Parathyroid adenoma (tissue), 2 donors: ENCODE results near the gene ANO10.
"Not testable (repeated sequence)": the region's sequence is repeated elsewhere in the genome, so short reads cannot be mapped to it uniquely, and the experiment has no call there.

Experiments used
- H2AFZ ChIP-seq: fragments of 300-600 bp; sonication (generic); one replicate; pipeline ENCODE4 v1.7.0; 2017; ENCODE audit warnings: antibody characterized with exemption, mild to moderate bottlenecking
- H3K27ac ChIP-seq: fragments of 300-600 bp; sonication (generic); one replicate; pipeline ENCODE4 v1.7.0; 2017
- H3K27me3 ChIP-seq: fragments of 300-600 bp; sonication (generic); one replicate; pipeline ENCODE4 v1.7.0; 2017; ENCODE audit warnings: low read length; ENCODE audit not compliant: control insufficient read depth, insufficient read depth
- H3K36me3 ChIP-seq: fragments of 300-600 bp; sonication (generic); one replicate; pipeline ENCODE4 v1.7.0; 2017; ENCODE audit warnings: low read length; ENCODE audit not compliant: control insufficient read depth, insufficient read depth
- H3K4me1 ChIP-seq: fragments of 300-600 bp; sonication (generic); one replicate; pipeline ENCODE4 v1.7.0; 2017; ENCODE audit warnings: control low read depth
- H3K4me2 ChIP-seq: fragments of 300-600 bp; sonication (generic); one replicate; pipeline ENCODE4 v1.7.0; 2017; ENCODE audit warnings: low read length
- H3K4me3 ChIP-seq: fragments of 300-600 bp; sonication (generic); one replicate; pipeline ENCODE4 v1.7.0; 2017; ENCODE audit warnings: low read depth, low read length
- H3K79me2 ChIP-seq: fragments of 300-600 bp; sonication (generic); one replicate; pipeline ENCODE4 v1.7.0; 2017; ENCODE audit warnings: control low read depth
- H3K9ac ChIP-seq: fragments of 300-600 bp; sonication (generic); one replicate; pipeline ENCODE4 v1.7.0; 2017; ENCODE audit warnings: mild to moderate bottlenecking
- H3K9me3 ChIP-seq: fragments of 300-600 bp; sonication (generic); one replicate; pipeline ENCODE4 v1.7.0; 2017; ENCODE audit warnings: low read length; ENCODE audit not compliant: control insufficient read depth
- CTCF ChIP-seq: fragments of 300-600 bp; sonication (generic); IDR thresholded peaks from one replicate; pipeline ENCODE4 v1.7.0; 2017; ENCODE audit warnings: antibody characterized with exemption, mild to moderate bottlenecking
- donor health status: primary hyperparathyroidism.

ANO10 gene

DNA sequence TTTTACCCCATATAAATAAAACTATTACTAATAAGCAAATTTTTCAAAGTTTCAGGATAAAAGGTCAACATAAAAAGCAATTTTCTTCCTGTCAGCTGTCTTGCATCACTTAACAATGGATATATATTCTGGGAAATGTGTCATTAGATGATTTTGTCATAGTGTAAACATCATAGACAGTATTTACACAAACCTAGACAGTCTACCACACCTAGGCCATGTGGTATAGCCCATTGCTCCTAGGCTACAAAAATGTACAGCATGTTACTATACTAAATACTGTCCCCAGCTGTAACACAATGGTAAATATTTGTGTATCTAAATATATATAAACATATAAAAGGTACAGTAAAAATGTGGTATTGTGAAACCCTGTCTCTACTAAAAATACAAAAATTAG is 156.7 kb downstream of the ANO10 start:
- H3K9ac ChIP-seq: no peak overlapping the region
- no peak for TF ChIP-seq CTCF
- H3K4me3 ChIP-seq: no peak overlapping the region
- H3K4me2 ChIP-seq: no peak overlapping the region
- H3K27me3 ChIP-seq: no peaks in the 10 kb centered on the region
- no peaks in the 10 kb centered on the region for H3K36me3 ChIP-seq
- H2AFZ ChIP-seq: no peak overlapping the region
- no peaks in the 10 kb centered on the region for H3K9me3 ChIP-seq
- H3K4me1 ChIP-seq: no peaks in the 10 kb centered on the region
- H3K27ac ChIP-seq: no peak overlapping the region
- H3K79me2 ChIP-seq: no peaks in the 10 kb centered on the region

- H3K27ac ChIP-seq, H3K36me3 ChIP-seq, H3K27me3 ChIP-seq, H2AFZ ChIP-seq, H3K4me2 ChIP-seq, H3K79me2 ChIP-seq, H3K9me3 ChIP-seq, H3K4me1 ChIP-seq, H3K4me3 ChIP-seq, H3K9ac ChIP-seq: not testable (repeated sequence)
These were observed 159.2 kb downstream of the ANO10 start for GRCh38 chr3:43462566-43462965.

GRCh38 chr3:43461345-43461744 is 160.5 kb downstream of the ANO10 start:
- Histone ChIP-seq H2AFZ (no peak overlapping the region), H3K27me3 (no peaks in the 10 kb centered on the region), H3K36me3 (no peaks in the 10 kb centered on the region), H3K4me2 (no peak overlapping the region), H3K4me1 (no peaks in the 10 kb centered on the region), H3K4me3 (no peak overlapping the region), H3K79me2 (no peaks in the 10 kb centered on the region), H3K27ac (no peak overlapping the region), H3K9me3 (no peaks in the 10 kb centered on the region), H3K9ac (no peak overlapping the region)
- TF ChIP-seq CTCF: no peak

DNA sequence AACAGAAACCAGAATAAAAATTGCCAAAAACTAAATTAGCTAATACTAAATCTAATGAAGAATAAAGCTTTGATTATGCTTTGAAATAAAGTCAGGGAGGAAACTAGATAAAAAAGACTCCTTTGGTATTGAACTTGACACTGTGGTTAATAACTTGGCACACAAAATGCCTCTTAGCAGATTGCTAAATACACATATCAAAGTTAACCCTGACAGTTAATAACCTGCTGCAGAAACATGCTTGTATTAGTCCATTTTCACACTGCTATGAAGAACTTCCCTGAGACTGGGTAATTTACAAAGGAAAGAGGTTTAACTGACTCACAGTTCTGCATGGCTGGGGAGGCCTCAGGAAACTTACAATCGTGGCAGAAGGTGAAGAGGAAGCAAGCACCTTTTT is 164.8 kb downstream of the ANO10 start:
- not testable (repeated sequence) for H3K4me2 ChIP-seq, H2AFZ ChIP-seq, H3K27me3 ChIP-seq, H3K4me3 ChIP-seq, H3K9ac ChIP-seq, H3K27ac ChIP-seq, H3K9me3 ChIP-seq, H3K79me2 ChIP-seq, H3K36me3 ChIP-seq, H3K4me1 ChIP-seq

GRCh38 chr3:43455233-43455632 is 166.6 kb downstream of the ANO10 start:
- H3K79me2 ChIP-seq: no peaks in the 10 kb centered on the region
- TF ChIP-seq CTCF: no peak
- H3K27ac ChIP-seq: no peak overlapping the region
- H2AFZ ChIP-seq: no peak overlapping the region
- no peaks in the 10 kb centered on the region for H3K9me3 ChIP-seq
- H3K36me3 ChIP-seq: no peaks in the 10 kb centered on the region
- H3K4me3 ChIP-seq: no peak overlapping the region
- H3K9ac ChIP-seq: no peak overlapping the region
- H3K4me1 ChIP-seq: peaks cover 9% of the 10 kb centered on the region
- H3K4me2 ChIP-seq: no peak overlapping the region
- no peaks in the 10 kb centered on the region for H3K27me3 ChIP-seq

DNA sequence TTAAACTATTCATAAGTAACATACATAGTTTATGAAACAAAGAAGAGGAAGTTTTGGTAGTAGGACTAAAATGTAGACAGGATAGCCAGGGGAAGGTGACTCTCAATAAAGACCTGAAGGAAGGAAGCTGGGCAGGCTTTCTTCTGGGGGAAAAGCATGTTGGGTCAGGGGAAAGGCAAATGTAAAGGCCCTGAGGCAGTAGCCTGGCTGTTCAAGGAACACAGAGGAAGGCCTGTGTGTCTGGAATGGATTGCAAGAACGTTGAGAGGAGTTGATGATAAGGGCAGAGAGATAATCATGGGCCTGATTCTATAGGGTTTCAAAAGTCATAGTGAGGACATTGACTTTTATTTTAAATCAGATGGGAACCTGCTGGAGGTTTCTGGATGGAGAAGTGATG is 167.8 kb downstream of the ANO10 start:
- Histone ChIP-seq H3K9me3 (no peaks in the 10 kb centered on the region), H3K27ac (no peak overlapping the region), H3K4me1 (peaks cover 9% of the 10 kb centered on the region), H3K79me2 (no peaks in the 10 kb centered on the region), H2AFZ (no peak overlapping the region), H3K4me3 (no peak overlapping the region), H3K36me3 (no peaks in the 10 kb centered on the region), H3K27me3 (no peaks in the 10 kb centered on the region), H3K9ac (no peak overlapping the region), H3K4me2 (no peak overlapping the region)
- no peak for TF ChIP-seq CTCF
